Suprapubic skin (tissue), 3 donors: Measurements from ENCODE around the gene DSCAM.

Experiments used
- EP300 ChIP-seq: sonication (generic); formaldehyde crosslinking; IDR thresholded peaks from one replicate; pipeline ENCODE4 v1.6.1; 2017; ENCODE audit warnings: antibody characterized with exemption
- POLR2A ChIP-seq, 2 donors: fragments of 450-650 bp; IDR thresholded peaks; one replicate each; pipeline ENCODE4 v1.6.1; 2017; ENCODE audit warnings: antibody characterized with exemption in 2 of 2, mild to moderate bottlenecking in 2 of 2, moderate library complexity in 2 of 2
- TF ChIP-seq, protein P1 (sequence below), 2 donors: fragments of 200-600 bp in 1 of 2; fragments of 450-650 bp in 1 of 2; sonication (generic) in 1 of 2; IDR thresholded peaks; one replicate each; pipeline ENCODE4 v1.5.1; 2016 to 2019; ENCODE audit warnings: antibody characterized with exemption in 2 of 2, mild to moderate bottlenecking in 1 of 2, moderate library complexity in 1 of 2

DNA sequence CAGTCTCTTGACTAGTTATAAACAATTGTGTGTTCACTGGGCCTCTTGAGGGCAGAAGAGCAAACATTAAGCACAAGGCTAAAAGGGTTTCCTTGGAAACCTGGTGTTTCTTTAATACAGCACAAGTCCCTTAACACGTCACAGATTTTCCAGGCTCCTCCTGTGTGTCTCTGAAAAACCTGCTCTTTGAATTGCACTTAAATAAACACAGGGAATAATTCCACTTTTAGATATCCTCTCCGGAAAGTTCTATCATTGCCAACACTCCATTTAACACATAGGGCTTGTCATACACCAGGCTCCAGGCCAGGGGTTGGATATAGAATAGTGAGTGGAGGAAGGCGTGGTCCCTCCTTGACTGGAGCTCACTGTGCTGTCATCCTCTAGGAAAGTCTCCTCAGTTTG, 442.6 kb downstream of the DSCAM start:
- no peak for TF ChIP-seq EP300
- TF ChIP-seq, protein P1, sequence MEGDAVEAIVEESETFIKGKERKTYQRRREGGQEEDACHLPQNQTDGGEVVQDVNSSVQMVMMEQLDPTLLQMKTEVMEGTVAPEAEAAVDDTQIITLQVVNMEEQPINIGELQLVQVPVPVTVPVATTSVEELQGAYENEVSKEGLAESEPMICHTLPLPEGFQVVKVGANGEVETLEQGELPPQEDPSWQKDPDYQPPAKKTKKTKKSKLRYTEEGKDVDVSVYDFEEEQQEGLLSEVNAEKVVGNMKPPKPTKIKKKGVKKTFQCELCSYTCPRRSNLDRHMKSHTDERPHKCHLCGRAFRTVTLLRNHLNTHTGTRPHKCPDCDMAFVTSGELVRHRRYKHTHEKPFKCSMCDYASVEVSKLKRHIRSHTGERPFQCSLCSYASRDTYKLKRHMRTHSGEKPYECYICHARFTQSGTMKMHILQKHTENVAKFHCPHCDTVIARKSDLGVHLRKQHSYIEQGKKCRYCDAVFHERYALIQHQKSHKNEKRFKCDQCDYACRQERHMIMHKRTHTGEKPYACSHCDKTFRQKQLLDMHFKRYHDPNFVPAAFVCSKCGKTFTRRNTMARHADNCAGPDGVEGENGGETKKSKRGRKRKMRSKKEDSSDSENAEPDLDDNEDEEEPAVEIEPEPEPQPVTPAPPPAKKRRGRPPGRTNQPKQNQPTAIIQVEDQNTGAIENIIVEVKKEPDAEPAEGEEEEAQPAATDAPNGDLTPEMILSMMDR (IDR thresholded peaks at IDR 0.05): no peak
- TF ChIP-seq POLR2A (IDR thresholded peaks at IDR 0.05): no peak
